ENCODE measurements around the gene STON2.

The STON2 gene

DNA sequence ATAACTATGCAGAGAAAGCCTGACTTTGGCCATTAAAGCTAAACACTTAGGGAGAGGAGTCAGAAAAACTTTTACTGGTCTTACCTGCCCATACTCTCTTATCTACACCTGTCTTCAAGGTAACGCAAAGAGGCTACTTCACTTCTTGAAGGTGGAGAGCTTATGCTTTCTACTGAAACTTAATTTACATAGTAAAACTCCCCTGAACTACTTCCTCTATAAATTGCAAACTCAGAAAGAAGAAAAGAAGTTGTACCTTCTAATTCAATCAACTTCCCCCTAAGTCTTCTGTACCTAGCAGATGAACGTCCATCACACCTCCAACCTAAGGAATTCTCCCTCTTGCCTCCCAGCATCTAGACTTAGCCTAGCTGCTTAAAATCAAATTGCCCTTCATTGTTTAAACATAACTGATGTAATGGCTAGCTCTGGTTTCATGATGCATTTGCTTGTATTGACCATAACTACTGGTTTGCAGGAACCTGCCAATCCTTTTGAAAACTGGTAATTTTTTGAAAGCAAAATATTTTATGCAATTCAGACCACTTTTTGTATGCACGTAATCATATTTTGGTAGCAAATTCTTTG lies 87.7 kb downstream of the STON2 start:
- no peak overlapping the region for H3K4me2 ChIP-seq (ENCODE audit: insufficient read depth, low read length, poor library complexity, severe bottlenecking)
- H3K79me1 ChIP-seq (ENCODE audit: low read depth, low read length), result no peaks in the 10 kb centered on the region
- no peak overlapping the region for H4K91ac ChIP-seq (ENCODE audit: low read depth, low read length, poor library complexity)
- H3K9me3 ChIP-seq (replicated peaks in 1 of 2; ENCODE audit: control insufficient read depth in 2 of 2, insufficient read depth in 1 of 2, low read depth in 1 of 2, low read length in 2 of 2), result peaks cover 2 to 6% of the 10 kb centered on the region in 2 donors
- H3K36me3 ChIP-seq (replicated peaks in 1 of 2; ENCODE audit: control insufficient read depth in 2 of 2, insufficient read depth in 2 of 2, low read length in 2 of 2), result no peaks in the 10 kb centered on the region
- WGBS, 2 donors (ENCODE audit: extremely low coverage in 2 of 2, insufficient read length in 2 of 2, insufficient replicate concordance in 1 of 2), result no CpG with 5 or more reads among the region's 3 CpGs
- no peak overlapping the region for H2BK5ac ChIP-seq (ENCODE audit: low read length)
- no peak overlapping the region for H3K27ac ChIP-seq (replicated peaks; ENCODE audit: low read length)
- H3K14ac ChIP-seq (ENCODE audit: low read length), result no peak overlapping the region
- H4K8ac ChIP-seq (ENCODE audit: low read depth, low read length), result no peak overlapping the region
- H3K27me3 ChIP-seq (ENCODE audit: control insufficient read depth in 3 of 3, insufficient read depth in 3 of 3, low read depth in 1 of 3, low read length in 3 of 3), result no peaks in the 10 kb centered on the region
- H3K4me1 ChIP-seq (ENCODE audit: control insufficient read depth in 2 of 2, insufficient read depth in 1 of 2, low read depth in 1 of 2, low read length in 2 of 2), result peaks cover 24 to 43% of the 10 kb centered on the region in 2 donors
- H3K9ac ChIP-seq (ENCODE audit: low read depth, low read length, poor library complexity), result no peak overlapping the region
- H2BK120ac ChIP-seq (ENCODE audit: low read depth, low read length), result no peak overlapping the region
- H2BK12ac ChIP-seq (ENCODE audit: low read length), result no peak overlapping the region
- no peak overlapping the region for H2BK15ac ChIP-seq (ENCODE audit: low read length)
- no peak overlapping the region for H3K4me3 ChIP-seq (ENCODE audit: low read length in 2 of 2)
- no peak for DNase-seq (ENCODE audit: low spot score)
- no peak overlapping the region for H2AFZ ChIP-seq (ENCODE audit: low read length)
- no peak overlapping the region for H3K4ac ChIP-seq (ENCODE audit: low read length)
- H2AK5ac ChIP-seq (ENCODE audit: low read depth, low read length), result no peak overlapping the region
- no peak overlapping the region for H3K18ac ChIP-seq (ENCODE audit: low read length)
- H3K23ac ChIP-seq (ENCODE audit: low read depth, low read length, poor library complexity), result no peak overlapping the region

- H3K14ac ChIP-seq (ENCODE audit: low read length), result no peak overlapping the region
- WGBS, 2 donors (ENCODE audit: extremely low coverage in 2 of 2, insufficient read length in 2 of 2, insufficient replicate concordance in 1 of 2), result no CpG with 5 or more reads among the region's 5 CpGs
- no peak for DNase-seq (ENCODE audit: low spot score)
- H2BK5ac ChIP-seq (ENCODE audit: low read length), result no peak overlapping the region
- H3K4me1 ChIP-seq (ENCODE audit: control insufficient read depth in 2 of 2, insufficient read depth in 1 of 2, low read depth in 1 of 2, low read length in 2 of 2), result peaks cover 24 to 47% of the 10 kb centered on the region in 2 donors
- H3K4me2 ChIP-seq (ENCODE audit: insufficient read depth, low read length, poor library complexity, severe bottlenecking), result no peak overlapping the region
- no peak overlapping the region for H3K18ac ChIP-seq (ENCODE audit: low read length)
- H3K23ac ChIP-seq (ENCODE audit: low read depth, low read length, poor library complexity), result no peak overlapping the region
- no peak overlapping the region for H2BK120ac ChIP-seq (ENCODE audit: low read depth, low read length)
- H3K79me1 ChIP-seq (ENCODE audit: low read depth, low read length), result no peaks in the 10 kb centered on the region
- no peaks in the 10 kb centered on the region for H3K36me3 ChIP-seq (replicated peaks in 1 of 2; ENCODE audit: control insufficient read depth in 2 of 2, insufficient read depth in 2 of 2, low read length in 2 of 2)
- H4K91ac ChIP-seq (ENCODE audit: low read depth, low read length, poor library complexity), result no peak overlapping the region
- no peak overlapping the region for H3K9ac ChIP-seq (ENCODE audit: low read depth, low read length, poor library complexity)
- H3K27ac ChIP-seq (replicated peaks; ENCODE audit: low read length), result no peak overlapping the region
- no peak overlapping the region for H2BK15ac ChIP-seq (ENCODE audit: low read length)
- H4K8ac ChIP-seq (ENCODE audit: low read depth, low read length), result no peak overlapping the region
- no peaks in the 10 kb centered on the region for H3K9me3 ChIP-seq (replicated peaks in 1 of 2; ENCODE audit: control insufficient read depth in 2 of 2, insufficient read depth in 1 of 2, low read depth in 1 of 2, low read length in 2 of 2)
- no peak overlapping the region for H3K4ac ChIP-seq (ENCODE audit: low read length)
- H2BK12ac ChIP-seq (ENCODE audit: low read length), result no peak overlapping the region
- no peak overlapping the region for H3K4me3 ChIP-seq (ENCODE audit: low read length in 2 of 2)
- no peaks in the 10 kb centered on the region for H3K27me3 ChIP-seq (ENCODE audit: control insufficient read depth in 3 of 3, insufficient read depth in 3 of 3, low read depth in 1 of 3, low read length in 3 of 3)
- no peak overlapping the region for H2AFZ ChIP-seq (ENCODE audit: low read length)
- no peak overlapping the region for H2AK5ac ChIP-seq (ENCODE audit: low read depth, low read length)
These were observed 88.3 kb downstream of the STON2 start for GRCh38 chr14:81311778-81312177.

GRCh38 chr14:81311141-81311540 lies 89.0 kb downstream of the STON2 start:
- no peak overlapping the region for H4K8ac ChIP-seq (ENCODE audit: low read depth, low read length)
- H4K91ac ChIP-seq (ENCODE audit: low read depth, low read length, poor library complexity), result no peak overlapping the region
- no CpG with 5 or more reads among the region's 3 CpGs for WGBS, 2 donors (ENCODE audit: extremely low coverage in 2 of 2, insufficient read length in 2 of 2, insufficient replicate concordance in 1 of 2)
- no peak overlapping the region for H3K27ac ChIP-seq (replicated peaks; ENCODE audit: low read length)
- H3K14ac ChIP-seq (ENCODE audit: low read length), result no peak overlapping the region
- no peak overlapping the region for H3K18ac ChIP-seq (ENCODE audit: low read length)
- no peak overlapping the region for H2BK15ac ChIP-seq (ENCODE audit: low read length)
- no peaks in the 10 kb centered on the region for H3K36me3 ChIP-seq (replicated peaks in 1 of 2; ENCODE audit: control insufficient read depth in 2 of 2, insufficient read depth in 2 of 2, low read length in 2 of 2)
- H3K4me1 ChIP-seq (ENCODE audit: control insufficient read depth in 2 of 2, insufficient read depth in 1 of 2, low read depth in 1 of 2, low read length in 2 of 2), result peaks cover 23 to 47% of the 10 kb centered on the region in 2 donors
- no peak for DNase-seq (ENCODE audit: low spot score)
- no peak overlapping the region for H3K4ac ChIP-seq (ENCODE audit: low read length)
- H3K4me3 ChIP-seq (ENCODE audit: low read length in 2 of 2), result no peak overlapping the region
- H2BK120ac ChIP-seq (ENCODE audit: low read depth, low read length), result no peak overlapping the region
- no peak overlapping the region for H3K23ac ChIP-seq (ENCODE audit: low read depth, low read length, poor library complexity)
- no peaks in the 10 kb centered on the region for H3K9me3 ChIP-seq (replicated peaks in 1 of 2; ENCODE audit: control insufficient read depth in 2 of 2, insufficient read depth in 1 of 2, low read depth in 1 of 2, low read length in 2 of 2)
- H3K79me1 ChIP-seq (ENCODE audit: low read depth, low read length), result no peaks in the 10 kb centered on the region
- H2BK5ac ChIP-seq (ENCODE audit: low read length), result no peak overlapping the region
- no peak overlapping the region for H2BK12ac ChIP-seq (ENCODE audit: low read length)
- no peak overlapping the region for H2AK5ac ChIP-seq (ENCODE audit: low read depth, low read length)
- H3K27me3 ChIP-seq (ENCODE audit: control insufficient read depth in 3 of 3, insufficient read depth in 3 of 3, low read depth in 1 of 3, low read length in 3 of 3), result no peaks in the 10 kb centered on the region
- H3K4me2 ChIP-seq (ENCODE audit: insufficient read depth, low read length, poor library complexity, severe bottlenecking), result no peak overlapping the region
- no peak overlapping the region for H3K9ac ChIP-seq (ENCODE audit: low read depth, low read length, poor library complexity)
- H2AFZ ChIP-seq (ENCODE audit: low read length), result no peak overlapping the region

- Histone ChIP-seq H4K8ac (ENCODE audit: low read depth, low read length) (no peak overlapping the region), H3K27ac (replicated peaks; ENCODE audit: low read length) (no peak overlapping the region), H2BK15ac (ENCODE audit: low read length) (no peak overlapping the region), H4K91ac (ENCODE audit: low read depth, low read length, poor library complexity) (no peak overlapping the region), H3K4me2 (ENCODE audit: insufficient read depth, low read length, poor library complexity, severe bottlenecking) (no peak overlapping the region), H3K36me3 (replicated peaks in 1 of 2; ENCODE audit: control insufficient read depth in 2 of 2, insufficient read depth in 2 of 2, low read length in 2 of 2) (no peaks in the 10 kb centered on the region), H3K23ac (ENCODE audit: low read depth, low read length, poor library complexity) (no peak overlapping the region), H3K9me3 (replicated peaks in 1 of 2; ENCODE audit: control insufficient read depth in 2 of 2, insufficient read depth in 1 of 2, low read depth in 1 of 2, low read length in 2 of 2) (no peaks in the 10 kb centered on the region), H2BK5ac (ENCODE audit: low read length) (no peak overlapping the region), H3K79me1 (ENCODE audit: low read depth, low read length) (no peaks in the 10 kb centered on the region), H3K27me3 (ENCODE audit: control insufficient read depth in 3 of 3, insufficient read depth in 3 of 3, low read depth in 1 of 3, low read length in 3 of 3) (no peaks in the 10 kb centered on the region), H2BK120ac (ENCODE audit: low read depth, low read length) (no peak overlapping the region), H3K18ac (ENCODE audit: low read length) (no peak overlapping the region), H2BK12ac (ENCODE audit: low read length) (no peak overlapping the region), H3K14ac (ENCODE audit: low read length) (no peak overlapping the region), H3K9ac (ENCODE audit: low read depth, low read length, poor library complexity) (no peak overlapping the region), H3K4me3 (ENCODE audit: low read length in 2 of 2) (no peak overlapping the region), H2AFZ (ENCODE audit: low read length) (no peak overlapping the region), H2AK5ac (ENCODE audit: low read depth, low read length) (no peak overlapping the region), H3K4me1 (ENCODE audit: control insufficient read depth in 2 of 2, insufficient read depth in 1 of 2, low read depth in 1 of 2, low read length in 2 of 2) (peaks cover 21 to 42% of the 10 kb centered on the region in 2 donors), H3K4ac (ENCODE audit: low read length) (no peak overlapping the region)
- WGBS, 2 donors (ENCODE audit: extremely low coverage in 2 of 2, insufficient read length in 2 of 2, insufficient replicate concordance in 1 of 2), result no CpG with 5 or more reads among the region's 4 CpGs
- DNase-seq (ENCODE audit: low spot score), result no peak
These were observed 89.5 kb downstream of the STON2 start for GRCh38 chr14:81310606-81311005.
